GM11168 (cell line): ENCODE measurements around the gene ZNF440.
"Not testable (repeated sequence)": the region's sequence is repeated elsewhere in the genome, so short reads cannot be mapped to it uniquely, and the experiment has no call there.

ENCODE experiments used
- in situ Hi-C: fragments of 300-500 bp; cut with MboI; formaldehyde crosslinking; loops from one replicate; pipeline ENCODE4 v1.12.0; 2022; ENCODE audit warnings: low sequenced_read_pairs; ENCODE audit not compliant: unreplicated experiment

ZNF440 gene

DNA sequence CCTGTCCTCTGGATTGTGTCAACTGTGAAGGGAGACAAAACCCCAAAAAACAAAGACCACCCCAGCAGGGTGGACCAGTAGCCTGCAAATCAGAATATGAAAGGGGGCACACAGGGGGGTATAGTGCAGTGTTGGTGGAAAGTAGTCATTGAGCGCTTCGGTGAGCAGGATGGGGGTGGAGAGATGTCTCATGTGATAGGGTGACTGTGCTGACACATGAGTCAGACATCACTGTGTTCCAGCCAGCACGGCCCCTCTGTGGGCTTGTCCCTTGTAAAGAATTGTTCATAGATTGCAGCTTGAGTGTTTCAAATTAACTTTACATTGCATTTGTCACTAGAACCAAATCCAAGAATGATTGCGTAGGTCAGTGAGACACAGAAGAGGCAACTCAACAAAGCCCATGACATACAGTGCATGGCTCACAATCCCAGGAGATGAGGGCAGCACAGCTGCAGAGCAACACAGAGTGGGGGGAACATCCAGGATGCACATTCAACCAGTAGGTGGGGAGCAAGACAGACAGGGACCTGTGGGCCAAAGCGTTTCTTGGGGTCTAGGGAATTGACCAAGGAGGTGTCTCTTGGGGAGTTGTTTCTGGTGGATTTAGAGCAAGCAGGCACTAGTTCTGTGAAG, 7.5 kb downstream of the ZNF440 start:
- in situ Hi-C loops: no loop called here

DNA sequence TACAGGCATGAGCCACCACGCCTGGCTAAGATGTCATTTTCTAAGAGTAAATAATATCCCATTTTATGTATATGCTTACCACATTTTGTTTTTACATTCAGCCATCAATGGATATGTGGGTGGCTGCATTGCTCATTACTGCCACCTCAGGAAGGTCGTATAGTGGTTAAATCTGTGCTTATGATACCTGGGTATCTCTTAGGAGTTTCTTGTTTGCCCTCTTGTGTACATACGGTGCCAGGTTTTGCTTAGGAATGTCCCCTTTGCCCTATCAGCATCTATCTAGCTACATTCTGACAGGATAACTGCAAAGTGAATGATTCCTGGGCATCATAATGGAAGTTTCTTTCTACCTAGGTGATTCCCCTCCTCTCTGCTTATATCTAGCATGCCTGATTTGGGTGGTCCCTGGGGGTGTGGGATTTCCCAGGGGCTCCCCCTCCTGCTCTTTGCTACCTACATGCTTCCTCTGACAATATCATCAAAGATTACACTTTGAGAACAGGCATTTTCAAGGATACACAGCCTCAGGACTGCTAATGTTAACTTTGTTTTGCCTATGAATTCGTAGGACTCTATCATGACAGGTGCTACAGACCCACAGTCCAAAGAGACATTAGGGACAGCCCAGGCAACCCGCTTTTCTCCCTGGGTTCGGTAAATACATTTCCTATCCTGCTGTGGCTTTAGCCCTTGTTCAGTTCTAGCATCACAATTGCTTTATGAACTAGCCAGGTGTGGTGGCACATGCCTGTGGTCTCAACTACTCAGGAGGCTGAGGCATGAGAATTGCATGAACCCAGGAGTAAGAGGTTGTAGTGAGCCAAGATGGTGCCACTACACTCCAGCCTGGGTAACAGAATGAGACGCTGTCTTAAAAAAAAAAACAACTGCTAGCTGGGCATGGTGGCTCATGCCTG, 15.1 kb downstream of the ZNF440 start:
- in situ Hi-C loops: not testable (repeated sequence)

DNA sequence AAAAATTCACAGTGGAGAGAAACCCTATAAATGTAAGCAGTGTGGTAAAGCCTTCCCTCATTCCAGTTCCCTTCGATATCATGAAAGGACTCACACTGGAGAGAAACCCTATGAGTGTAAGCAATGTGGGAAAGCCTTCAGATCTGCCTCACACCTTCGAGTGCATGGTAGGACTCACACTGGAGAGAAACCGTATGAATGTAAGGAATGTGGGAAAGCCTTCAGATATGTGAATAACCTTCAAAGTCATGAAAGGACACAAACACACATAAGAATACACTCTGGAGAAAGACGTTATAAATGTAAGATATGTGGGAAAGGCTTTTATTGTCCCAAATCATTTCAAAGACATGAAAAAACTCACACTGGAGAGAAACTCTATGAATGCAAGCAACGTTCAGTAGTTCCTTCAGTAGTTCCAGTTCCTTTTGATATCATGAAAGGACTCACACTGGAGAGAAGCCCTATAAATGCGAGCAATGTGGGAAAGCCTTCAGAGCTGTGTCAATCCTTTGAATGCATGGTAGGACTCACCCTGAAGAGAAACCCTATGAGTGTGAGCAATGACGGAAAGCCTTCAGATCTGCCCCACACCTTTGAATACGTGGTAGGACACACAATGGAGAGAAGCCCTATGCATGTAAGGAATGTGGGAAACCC, 18.3 kb downstream of the ZNF440 start:
- in situ Hi-C loops: no loop called here

DNA sequence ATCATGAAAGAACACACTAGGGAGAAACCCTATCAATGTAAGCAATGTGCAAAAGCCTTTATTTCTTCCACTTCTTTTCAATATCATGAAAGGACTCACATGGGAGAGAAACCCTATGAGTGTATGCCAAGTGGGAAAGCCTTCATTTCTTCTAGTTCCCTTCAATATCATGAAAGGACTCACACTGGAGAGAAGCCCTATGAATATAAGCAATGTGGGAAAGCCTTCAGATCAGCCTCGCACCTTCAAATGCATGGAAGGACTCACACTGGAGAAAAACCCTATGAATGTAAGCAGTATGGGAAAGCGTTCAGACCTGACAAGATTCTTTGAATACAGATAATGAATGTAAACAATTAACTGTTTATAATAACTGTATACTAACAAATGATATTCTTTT, 19.5 kb downstream of the ZNF440 start:
- in situ Hi-C loops: no loop called here

DNA sequence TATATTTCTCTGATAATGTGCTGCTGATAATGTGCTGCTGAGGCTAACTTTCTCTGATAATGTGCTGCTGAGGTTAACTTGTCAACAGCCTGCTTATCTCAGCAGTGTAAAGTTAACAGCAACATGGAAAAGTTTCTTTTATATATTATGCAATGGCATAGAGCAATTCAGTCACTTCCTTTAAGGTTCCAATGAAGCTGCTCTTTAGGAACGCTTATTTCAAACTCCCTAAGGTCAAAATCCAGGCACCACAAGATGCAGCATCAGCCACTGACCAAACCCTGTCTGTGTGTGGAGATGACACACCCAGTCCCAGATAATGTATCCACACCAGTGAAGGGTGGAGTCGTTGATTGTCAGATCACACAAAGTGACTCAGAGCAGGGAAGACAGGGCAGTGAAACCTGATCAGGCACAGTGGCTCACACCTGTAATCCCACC, 21.6 kb downstream of the ZNF440 start:
- in situ Hi-C loops: not testable (repeated sequence)

DNA sequence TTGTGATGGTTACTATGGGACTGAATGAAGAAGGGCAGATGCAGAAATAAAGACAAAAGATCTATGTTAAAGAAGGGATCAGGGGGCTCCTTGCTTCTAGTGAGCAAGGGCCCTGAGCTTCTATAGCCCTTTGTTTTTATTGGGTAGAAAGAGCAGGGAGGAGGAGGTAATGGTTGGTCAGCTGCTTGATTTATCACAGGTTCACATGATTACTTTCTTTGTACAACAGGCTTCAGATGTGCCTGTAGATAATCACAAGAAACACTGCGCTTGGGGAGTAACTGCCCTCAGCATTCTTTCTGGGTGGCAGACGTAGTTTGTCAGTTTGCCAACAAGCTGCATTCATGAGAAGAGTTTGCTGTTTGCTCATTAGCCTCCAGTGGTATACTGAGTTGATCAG, 29.6 kb downstream of the ZNF440 start:
- in situ Hi-C loops: no loop called here

DNA sequence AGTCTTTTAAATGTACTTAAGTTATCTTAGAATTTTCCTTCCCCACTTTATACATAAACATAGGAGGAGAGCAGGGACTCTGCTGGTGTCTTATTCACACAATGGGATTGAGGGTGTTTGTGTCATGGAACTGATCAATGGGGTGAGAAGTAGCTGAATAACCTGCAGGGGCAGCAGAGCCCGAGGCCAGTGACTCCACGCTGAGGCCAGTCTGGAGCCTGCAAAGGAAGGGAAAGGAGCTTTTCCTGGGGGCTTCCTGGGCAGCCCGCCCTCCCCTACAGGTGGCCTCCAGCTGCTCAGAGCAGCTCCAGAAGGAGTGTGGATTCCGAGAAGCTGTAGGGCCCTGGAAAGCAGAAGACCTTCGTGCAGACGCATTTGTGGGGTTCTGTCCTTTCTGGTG, 33.5 kb downstream of the ZNF440 start:
- in situ Hi-C loops: not testable (repeated sequence)

DNA sequence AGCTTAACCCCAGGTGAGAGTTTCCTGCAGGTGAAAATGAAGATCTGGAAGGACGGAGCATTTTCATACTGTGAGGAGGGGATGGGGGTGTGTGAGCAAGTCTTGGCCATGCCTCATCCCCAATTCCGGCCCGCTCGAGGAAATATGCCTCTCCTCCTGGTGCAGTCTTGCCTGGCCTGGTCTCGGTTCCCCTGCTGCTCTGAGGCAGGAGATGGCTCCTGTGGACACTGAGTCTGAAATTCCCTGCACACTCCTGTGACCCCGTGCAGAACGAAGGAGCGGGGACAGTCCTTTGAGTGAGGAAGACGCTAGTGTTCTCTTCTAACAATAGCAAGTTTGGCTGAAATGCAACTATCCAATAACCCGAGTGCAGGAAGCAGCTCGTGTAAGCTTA, 34.1 kb downstream of the ZNF440 start:
- in situ Hi-C loops: no loop called here

DNA sequence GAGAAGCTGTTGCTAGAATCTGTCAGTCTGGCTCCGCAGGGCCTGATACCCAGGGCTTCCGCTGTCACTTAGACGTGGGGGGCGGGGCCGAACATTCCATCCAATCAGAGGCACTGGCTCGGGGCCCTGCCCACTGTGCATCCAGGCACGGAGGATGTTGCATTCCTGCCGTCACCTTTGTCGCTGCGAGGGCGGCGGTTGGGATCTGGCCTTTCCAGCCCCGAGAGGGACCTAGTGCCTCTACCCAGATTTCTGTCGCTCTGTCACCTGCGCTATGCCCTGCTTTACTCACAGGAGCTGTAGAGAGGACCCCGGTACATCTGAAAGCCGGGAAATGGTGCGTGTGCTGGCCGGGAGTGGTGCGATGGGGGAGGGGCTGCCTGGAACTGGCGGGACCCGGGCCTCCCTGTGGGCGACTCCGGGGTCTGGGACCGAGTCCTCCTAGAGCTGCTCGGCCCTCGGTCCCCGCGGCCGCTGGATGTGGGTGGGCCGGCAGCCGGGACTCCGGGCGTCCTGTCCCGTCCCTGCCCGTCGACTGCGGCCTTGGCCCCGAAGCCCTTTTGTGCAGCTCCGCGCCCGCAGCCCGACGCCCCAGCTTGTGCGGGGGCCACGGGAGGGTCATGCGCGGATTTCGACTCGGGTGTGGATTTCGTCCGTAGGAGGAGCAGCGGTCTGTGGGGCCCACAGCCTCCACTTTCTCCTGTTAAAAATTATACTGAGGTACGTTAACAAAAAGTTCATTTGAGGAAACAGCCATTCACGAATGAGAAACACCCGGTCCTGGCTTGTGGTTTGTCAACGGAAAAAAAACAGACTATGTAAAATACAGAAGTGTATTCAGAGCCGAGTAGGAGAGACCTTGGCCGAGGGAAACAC, 34.8 kb downstream of the ZNF440 start, which contains the start of gene ZNF439:
ZNF439 (plus strand) TSS at position 133 of the 876 bp plus-strand sequence; CDS start at position 275, 142 bp downstream.
- in situ Hi-C loops: no loop called here

DNA sequence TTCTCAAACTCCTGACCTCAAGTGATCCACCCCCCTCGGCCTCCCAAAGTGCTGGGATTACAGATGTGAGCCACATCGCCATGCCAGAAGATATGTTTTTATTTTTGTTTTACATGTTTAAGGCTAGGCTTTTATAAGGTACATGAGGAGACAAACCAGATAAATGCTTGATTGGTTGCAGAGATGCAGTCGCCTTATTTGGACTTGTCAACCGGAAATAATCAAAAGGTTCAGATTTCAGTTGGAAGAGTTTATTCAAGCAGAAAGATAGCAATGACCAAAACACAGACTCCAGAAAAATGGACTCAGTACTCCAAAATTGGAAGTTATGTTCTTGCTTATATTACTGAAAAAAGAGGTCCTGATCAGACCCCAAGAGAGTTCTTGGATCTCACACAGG, 36.2 kb downstream of the ZNF440 start:
- in situ Hi-C loops: not testable (repeated sequence)

DNA sequence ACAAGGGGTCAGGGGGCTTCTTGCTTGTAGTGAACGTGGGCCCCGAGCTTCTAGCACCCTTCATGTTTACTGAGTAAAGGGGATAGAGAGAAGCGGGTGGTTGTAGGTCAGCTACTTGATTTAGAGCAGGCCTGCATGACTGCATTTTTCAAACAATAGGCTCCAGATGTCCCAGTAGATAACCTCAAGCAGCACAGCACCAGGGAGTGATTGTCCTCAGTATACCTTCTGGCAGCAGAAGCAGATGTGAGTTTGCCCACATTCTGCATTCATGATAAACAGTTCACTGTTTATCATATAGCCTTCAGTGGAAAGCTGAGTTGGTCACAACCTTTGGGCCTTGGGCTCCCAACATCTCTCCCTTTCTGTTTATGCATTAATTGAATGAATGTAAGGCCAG, 39.3 kb downstream of the ZNF440 start:
- in situ Hi-C loops: no loop called here

DNA sequence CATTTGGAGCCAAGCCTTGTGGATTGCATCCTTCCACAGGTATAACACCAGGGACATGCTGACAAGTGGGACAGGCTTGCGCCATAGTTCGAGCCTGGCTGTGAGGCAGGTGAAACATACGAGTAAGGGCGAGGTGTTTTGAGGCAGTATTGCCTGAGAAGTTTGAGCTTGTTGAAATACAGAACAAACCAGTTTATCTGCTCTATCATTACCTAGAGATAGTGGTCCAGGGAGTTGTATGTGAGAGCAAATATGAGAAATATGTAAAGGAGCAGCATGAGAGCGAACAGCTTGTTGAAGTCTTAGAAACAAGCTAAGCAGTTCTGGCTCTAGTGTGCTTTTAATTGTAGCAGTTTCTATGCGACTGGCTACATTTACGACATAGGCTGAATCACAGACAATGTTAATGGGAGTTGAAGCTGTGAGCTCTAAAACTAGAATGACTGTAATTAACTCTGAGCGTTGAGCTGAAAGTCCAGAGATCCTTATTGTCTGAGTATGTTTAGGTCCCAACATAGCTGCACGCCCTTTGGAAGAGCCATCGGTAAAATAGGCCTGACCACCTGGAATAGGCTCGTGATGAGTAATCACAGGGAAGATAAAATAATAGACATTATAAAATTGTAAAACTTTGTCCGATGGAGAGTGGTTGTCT, 42.6 kb downstream of the ZNF440 start:
- in situ Hi-C loops: no loop called here

DNA sequence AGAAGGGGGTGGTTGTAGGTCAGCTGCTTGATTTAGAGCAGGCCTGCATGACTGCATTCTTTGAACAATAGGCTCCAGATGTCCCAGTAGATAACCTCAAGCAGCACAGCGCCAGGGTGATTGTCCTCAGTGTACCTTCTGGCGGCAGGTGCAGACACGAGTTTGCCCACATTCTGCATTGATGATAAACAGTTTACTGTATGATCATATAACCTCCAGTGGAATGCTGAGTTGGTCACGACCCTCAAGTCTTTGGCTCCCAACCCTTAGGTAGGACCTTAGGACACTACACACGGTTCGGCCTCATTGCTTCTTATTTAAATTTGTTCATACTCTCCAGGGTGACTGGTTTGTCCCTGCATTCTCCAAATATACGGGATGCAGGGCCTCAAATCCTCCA, 46.6 kb downstream of the ZNF440 start:
- in situ Hi-C loops: no loop called here

DNA sequence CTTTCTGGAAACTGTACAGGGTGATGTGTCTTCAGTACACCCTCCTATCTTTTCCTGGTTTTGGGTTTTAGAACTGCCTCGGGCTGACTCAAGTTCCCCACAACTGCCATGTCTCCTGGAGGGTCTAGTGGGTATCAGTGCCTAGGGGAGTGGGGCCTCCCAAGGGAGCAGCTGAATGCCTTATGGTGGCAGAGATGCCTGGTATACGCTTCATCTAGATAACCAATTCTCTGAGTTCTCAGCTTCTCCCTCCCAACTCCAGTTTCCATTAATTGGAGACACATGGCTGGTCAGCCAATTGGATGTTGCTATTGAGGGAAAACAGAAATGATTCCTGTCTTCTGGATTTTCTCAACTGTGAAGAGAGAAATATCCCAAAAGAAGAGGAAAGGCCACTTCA, 47.2 kb downstream of the ZNF440 start:
- in situ Hi-C loops: no loop called here

DNA sequence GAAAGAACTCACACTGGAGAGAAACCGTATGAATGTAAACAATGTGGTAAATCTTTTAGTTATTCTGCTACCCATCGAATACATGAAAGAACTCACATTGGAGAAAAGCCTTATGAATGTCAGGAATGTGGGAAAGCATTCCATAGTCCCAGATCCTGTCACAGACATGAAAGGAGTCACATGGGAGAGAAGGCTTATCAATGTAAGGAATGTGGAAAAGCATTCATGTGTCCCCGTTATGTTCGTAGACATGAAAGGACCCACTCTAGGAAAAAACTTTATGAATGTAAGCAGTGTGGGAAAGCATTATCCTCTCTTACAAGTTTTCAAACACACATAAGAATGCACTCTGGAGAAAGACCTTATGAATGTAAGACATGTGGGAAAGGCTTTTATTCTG, 53.7 kb downstream of the ZNF440 start:
- in situ Hi-C loops: not testable (repeated sequence)

DNA sequence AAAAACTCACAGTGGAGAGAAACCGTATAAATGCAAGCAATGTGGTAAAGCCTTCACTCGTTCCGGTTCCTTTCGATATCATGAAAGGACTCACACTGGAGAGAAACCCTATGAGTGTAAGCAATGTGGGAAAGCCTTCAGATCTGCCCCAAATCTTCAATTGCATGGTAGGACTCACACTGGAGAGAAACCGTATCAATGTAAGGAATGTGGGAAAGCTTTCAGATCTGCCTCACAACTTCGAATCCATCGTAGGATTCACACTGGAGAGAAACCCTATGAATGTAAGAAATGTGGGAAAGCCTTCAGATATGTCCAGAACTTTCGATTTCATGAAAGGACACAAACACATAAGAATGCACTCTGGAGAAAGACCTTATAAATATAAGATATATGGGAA, 54.1 kb downstream of the ZNF440 start:
- in situ Hi-C loops: no loop called here

DNA sequence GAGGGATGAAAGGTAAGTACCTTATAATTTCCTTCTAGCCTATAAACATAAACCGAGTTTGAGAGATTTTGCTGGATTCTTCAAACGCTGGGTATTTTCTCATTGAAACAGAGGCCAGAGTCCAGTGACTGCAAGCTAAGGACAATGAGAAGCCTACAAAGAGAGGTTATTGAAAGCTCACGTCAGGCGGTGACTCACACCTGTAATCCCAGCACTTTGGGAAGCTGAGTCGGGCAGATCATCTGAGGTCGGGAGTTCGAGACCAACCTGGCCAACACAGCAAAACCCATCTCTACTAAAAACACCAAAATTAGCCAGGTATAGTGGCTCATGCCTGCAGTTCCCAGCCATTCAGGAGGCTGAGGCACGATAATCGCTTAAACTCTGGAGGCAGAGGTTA, 58.6 kb downstream of the ZNF440 start:
- in situ Hi-C loops: no loop called here

DNA sequence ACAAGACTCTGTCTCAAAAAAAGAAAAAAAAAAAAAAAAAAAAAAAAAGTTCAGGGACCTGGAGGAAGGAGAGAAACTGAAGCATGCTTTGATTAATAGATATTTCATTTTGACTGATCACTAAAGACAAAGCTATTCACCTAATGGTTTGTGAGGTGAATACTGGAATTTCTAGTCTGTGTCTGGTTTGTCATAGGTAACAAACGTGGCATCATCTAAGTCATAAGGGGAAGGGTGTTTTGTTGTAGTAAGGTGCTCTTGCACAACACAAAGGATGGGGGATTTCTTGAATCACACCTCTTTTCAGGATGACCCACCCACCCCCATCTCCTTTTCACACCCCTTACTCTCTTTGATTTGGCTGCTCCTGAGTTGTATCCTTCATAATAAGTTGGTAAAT, 59.7 kb downstream of the ZNF440 start:
- in situ Hi-C loops: no loop called here

DNA sequence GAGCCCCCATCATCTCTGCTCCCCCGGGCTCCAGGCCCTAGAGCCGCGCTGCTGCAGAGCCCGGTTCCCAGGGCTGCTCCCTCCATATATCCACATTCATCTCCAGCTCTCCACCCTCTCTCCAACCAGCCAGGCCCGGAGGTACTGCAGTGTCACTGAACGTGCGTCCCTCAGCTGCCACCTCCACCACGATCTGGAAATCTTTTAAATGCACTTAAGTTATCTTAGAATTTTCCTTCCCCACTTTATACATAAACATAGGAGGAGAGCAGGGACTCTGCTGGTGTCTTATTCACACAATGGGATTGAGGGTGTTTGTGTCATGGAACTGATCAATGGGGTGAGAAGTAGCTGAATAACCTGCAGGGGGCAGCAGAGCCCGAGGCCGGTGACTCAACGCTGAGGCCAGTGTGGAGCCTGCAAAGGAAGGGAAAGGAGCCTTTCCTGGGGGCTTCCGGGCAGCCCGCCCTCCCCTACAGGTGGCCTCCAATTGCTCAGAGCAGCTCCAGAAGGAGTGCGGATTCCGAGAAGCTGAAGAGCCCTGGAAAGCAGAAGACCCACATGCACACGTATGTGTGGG, 65.7 kb downstream of the ZNF440 start:
- in situ Hi-C loops: not testable (repeated sequence)
